M059J (cell line): Measurements from ENCODE around the gene PRKCE. TPM values are rescaled to one million over a fixed set of nuclear protein-coding genes. Genes with fewer than 3 reads are reported as not detected.
A peak's percentile ranks its signal among the peaks of the same experiment; 100 is the strongest.

Experiments used
- DNase-seq: peaks from one replicate; pipeline ENCODE4 v3.0.0-alpha.2; 2012; ENCODE audit warnings: low read depth
- total RNA-seq: library from RNA; depleted of rRNA; stranded (reverse); fragments of >200 nt; shearing (Covaris generic); gene quantifications from 2 replicates; pipeline ENCODE4 v1.2.3, GENCODE V29; 2014; rRNA removed

The PRKCE gene
- 5.9 and 6.0 TPM in 2 replicates for total RNA-seq

- peak; percentile 38 for DNase-seq
These were observed at the start of gene PRKCE for GRCh38 chr2:45651415-45652089. Gene PRKCE, plus strand, starts transcription at chr2:45651675.

DNA sequence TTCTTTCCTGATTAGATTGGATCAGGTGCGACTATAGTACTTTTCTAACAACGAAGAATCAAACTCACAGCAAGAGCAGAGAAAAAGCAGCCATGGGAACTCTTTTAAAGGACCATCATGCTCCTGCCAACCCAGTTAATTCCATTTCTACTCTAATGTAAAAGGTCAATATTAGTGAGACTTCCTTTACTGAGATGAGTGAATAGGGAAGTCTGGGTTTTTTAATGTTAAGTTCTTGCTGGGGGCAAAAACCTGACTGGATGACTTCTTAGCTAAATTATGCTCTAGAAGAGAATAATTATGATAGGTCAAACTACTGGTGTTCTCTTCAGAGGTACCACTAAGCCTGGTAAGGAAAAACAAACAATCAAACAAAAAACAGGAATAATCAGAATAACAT is 48.9 kb upstream of the PRKCE start:
- no peak for DNase-seq

GRCh38 chr2:45605116-45605515 is 46.4 kb upstream of the PRKCE start:
- no peak for DNase-seq

GRCh38 chr2:45606796-45607195 is 44.7 kb upstream of the PRKCE start:
- no peak for DNase-seq

- peak; percentile 28 for DNase-seq
These were observed 43.8 kb upstream of the PRKCE start for GRCh38 chr2:45607701-45608100.

- DNase-seq, result peak; percentile 83
These were observed 41.0 kb upstream of the PRKCE start for GRCh38 chr2:45610281-45611019.

GRCh38 chr2:45611020-45611859 is 40.2 kb upstream of the PRKCE start, which contains the start of gene SRBD1:
Gene SRBD1, minus strand, starts transcription at chr2:45611267. Its CDS starts 5,826 bp downstream, at chr2:45605441.
- peak; percentile 94 for DNase-seq

DNA sequence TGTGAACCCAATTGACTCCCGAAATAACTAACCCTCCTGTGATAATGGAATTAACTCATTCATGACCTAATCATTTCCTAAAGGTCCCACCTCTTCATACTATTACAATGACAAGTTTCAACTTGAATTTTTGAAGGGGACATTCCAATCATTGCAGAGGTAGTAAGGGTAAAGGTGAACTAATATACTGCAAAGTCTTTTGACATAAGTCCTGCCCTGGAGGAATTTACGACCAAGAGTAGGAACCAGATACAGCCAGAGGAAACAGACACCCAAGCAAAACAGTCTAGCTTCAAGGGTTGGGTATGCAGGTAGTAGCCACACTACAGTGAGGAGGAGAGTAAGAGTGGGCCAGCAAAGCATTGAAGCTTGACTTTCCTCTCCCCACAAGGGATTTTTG is 39.2 kb upstream of the PRKCE start:
- peak; percentile 22 for DNase-seq

DNA sequence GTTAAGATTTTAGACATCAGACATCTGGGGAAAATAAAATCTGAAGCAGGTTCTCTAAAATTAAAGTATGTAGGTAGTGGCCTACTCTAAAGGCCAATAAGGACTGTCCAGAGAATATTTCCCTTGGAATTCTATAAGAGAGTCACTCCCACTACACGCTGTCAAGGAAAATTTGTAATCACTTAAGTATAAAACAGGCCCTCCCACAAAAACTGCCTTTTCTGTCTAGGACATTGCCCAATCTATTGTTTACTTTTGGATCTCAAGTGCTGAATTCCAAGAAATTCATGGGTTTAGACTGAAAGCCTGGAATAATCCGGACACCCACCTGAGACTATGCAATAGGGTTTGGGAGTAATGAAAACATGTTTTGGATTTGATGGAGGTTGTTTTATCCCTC is 38.7 kb upstream of the PRKCE start:
- DNase-seq, result no peak

GRCh38 chr2:45614330-45614729 is 37.1 kb upstream of the PRKCE start:
- no peak for DNase-seq

- no peak for DNase-seq
These were observed 36.5 kb upstream of the PRKCE start for GRCh38 chr2:45614871-45615415.

- DNase-seq, result peak; percentile 79
These were observed 34.6 kb upstream of the PRKCE start for GRCh38 chr2:45616658-45617411.

DNA sequence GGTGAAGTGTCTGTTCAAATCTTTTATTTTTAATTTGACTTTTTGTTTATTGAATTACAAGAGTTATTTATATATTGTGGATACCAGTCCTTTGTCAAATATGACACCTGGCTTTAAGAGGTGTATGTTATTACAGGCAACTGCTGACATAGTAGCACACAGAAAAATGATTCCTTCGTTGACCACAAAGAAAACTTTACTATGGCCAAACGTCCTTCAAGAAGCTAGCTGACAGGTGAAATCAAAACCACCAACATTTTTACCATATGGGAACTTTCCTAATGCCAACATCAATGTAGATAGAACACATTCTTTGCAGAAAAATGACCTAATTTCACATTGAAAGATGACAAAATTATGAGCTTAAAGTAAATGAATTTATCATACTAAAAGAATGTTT is 34.0 kb upstream of the PRKCE start:
- DNase-seq, result no peak

DNA sequence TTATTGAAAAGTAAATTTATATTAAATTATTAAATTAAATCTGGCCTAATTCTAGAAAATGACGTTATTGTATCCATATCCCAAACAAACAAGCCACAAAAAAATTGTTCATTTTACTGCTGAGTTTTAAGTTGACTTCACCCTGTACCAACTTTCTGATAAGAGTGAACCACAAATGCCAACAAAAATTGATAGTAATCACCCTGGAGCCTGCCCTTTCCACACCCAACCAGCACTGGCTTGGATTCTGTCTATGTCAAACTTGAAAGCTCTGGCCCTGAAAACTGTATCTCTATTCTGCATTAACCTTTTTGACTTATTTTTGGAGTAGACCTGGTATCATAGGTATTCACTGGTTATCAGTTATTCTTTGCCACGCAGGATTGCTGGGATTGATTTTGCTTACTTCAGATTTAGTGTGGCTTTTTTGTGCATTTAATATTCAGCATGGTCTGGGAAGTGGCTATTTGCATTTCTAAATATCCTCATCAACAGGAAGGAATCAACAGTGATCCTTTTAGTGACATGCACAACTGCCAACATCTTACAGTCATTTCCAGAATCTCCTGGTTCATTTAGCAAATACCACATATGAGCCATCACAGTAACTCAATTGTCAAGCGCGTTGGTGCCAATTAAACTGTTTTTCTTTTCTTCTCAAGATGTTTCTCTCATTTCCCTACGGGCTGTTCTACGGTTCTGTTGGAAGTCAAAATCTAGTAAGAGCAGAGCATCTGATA is 29.0 kb upstream of the PRKCE start:
- no peak for DNase-seq

DNA sequence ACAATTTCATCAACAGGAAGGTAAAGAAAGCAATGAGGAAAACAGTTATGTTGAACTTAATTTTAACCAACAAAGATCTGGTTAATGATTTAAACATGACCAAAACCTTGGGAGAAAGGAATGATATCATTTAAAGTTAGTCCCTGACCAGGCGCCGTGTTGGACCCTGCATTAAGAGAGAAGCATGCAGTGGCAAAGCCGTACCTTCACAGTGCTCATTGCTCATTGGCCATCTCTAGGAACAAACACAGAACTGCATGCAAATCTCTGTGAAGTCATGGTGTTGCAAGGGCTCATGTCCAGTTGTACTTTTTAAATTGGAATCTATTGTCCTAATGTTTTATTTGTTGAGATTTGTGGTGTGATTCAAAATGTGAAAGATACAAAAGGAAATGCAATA is 28.4 kb upstream of the PRKCE start:
- no peak for DNase-seq

DNA sequence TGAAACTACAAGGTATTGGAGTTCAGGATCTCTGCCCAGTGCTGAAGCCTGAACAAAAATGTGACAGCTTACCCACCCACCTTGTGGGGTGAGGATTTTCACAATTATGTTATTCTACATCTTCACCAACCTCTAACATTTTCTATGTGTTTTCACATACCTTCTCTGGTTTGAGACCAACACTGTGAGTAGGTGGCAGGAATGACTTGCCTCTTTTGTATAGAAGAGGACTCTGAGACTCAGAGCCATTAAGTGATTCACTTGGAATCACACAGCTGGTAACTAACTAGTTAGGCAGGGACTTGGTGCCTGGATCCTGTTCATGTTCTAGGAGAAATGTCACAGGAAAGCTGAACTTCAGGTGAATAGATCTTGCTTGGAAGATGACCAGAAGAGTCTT is 25.7 kb upstream of the PRKCE start:
- no peak for DNase-seq

GRCh38 chr2:45626387-45627221 is 24.9 kb upstream of the PRKCE start:
- no peak for DNase-seq

DNA sequence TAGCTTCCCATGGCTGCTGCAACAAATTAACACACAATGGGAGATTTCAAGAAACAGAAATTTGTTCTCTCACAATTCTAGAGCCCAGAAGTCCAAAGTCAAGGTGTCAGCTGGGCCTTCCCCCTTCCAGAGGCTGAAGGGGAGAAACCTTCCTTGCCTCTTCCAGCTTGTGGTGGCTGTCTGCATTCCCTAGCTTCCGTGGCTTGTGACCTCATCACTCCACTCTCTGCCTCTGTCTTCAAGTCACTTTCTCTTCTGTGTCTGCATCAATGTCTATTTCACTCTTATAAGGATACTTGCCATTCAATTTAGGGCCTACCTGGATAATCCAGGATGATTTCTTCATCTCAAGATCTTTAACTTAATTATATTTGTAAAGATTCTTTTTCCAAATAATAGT is 23.6 kb upstream of the PRKCE start:
- peak; percentile 51 for DNase-seq

- DNase-seq, result no peak
These were observed 21.5 kb upstream of the PRKCE start for GRCh38 chr2:45629971-45630370.

DNA sequence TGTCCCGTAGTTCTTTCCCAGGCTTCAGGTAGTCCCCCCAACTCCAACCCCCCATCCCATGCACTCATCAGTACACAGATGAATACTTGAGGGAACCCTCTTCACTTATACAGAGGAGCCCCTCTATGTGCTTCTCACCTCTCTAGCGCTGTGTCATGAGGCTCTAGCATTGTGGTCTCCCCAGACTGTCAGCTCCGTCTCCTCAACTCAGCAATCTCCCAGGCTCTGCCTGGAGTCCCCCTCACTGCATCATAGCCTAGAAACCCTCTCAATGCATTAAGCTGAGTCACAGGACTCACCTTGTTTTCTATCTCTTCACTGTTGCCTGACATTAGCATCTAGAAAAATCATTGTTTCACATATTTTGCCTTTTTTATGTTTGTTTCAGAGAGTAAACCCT is 20.2 kb upstream of the PRKCE start:
- no peak for DNase-seq
